ENCODE results near the gene NPHP4.

NPHP4 gene

DNA sequence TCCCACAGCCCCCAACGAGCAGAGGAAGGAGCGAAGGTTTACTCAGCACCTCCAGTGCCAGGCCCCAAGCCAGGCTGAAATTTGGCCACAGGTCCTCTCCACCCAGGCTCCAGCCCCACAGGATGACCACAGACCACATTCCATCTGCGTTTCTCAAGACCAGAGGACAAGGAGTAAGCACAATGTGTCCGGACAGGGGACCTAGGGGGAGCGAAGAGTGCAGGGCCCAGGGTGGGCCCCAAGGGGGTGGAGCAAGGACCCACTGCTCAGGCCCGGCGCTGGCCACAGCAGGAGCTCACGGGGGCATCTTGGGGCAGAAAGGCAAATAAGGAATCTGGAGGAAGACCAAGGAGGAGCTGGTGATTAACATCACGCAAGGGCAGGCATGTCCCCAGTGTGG, 100.5 kb downstream of the NPHP4 start:
- no peak for DNase-seq (ENCODE audit: low read depth)

DNA sequence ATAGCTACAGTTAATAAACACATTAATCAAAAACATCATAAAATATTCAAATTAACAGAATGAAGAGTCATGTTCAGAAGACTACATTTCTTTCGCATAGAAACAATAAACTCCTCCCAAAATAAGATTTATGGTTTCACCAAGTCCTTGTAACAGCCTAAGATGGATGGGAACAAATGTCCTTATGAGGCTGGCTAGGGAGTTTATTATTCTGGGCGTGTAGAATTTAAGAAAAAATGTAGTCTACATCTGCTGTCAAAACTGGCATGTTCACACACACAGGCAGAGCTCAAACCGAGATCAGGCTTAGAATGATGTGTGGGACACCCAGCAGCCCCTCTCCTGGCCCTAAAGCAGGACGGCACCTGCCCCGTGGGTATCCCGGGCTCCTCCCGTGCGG, 101.1 kb downstream of the NPHP4 start:
- no peak for DNase-seq (ENCODE audit: low read depth)

DNA sequence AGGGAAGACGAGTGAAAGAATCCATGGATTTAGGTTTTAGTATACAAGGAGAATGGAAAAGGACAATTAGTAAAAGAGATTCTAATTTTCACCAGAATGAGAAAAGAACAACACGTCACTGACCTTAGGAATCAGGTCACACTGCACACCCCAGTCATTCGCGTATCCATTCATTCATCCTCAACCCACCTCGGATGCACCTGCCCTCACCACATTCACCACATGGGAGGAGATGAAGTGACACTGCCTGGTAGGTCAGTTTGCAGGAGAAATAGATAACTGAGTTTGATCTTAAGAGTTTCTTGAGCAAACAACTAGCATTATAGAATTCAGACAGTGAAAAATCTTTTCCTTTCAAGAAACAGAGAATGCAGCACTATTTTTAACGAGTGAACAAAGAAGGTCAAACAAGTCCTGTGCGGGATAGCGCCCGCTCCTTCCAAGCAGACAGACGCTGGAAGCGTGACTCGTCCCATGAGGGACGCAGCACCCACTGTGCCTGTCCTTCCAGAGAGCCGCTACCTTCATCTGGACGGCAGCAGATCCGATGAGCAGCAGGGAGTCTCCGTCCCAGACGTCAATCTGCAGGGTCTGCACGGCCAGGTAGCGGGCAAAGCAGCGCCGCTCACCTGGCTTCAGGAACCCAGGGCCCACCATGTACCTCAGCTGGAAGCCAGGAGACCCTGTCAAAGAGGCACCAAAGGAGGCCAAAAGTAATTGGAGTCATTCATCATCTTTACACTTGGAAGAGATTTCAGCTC, 101.7 kb downstream of the NPHP4 start:
- DNase-seq (ENCODE audit: low read depth) = no peak

DNA sequence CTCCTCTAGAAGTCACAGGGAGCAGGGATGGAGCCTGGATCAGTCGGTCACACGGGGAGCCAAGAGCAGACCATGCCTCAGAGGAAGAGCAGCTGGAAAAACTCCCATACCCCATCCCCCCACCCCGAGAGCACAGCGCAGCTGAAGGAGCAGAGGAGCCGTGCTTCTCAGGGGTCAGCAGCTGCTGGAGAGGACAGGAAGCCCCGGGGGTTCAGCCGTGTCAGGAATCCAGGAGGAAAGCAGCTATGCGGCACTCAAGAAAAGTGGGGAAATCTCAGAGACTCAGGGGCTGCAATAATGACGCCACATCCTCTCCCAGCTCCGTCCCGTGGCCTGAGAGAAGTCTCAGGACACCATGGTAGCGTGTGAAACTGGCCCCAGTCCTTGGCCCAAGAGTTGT, 102.3 kb downstream of the NPHP4 start:
- no peak for DNase-seq (ENCODE audit: low read depth)

DNA sequence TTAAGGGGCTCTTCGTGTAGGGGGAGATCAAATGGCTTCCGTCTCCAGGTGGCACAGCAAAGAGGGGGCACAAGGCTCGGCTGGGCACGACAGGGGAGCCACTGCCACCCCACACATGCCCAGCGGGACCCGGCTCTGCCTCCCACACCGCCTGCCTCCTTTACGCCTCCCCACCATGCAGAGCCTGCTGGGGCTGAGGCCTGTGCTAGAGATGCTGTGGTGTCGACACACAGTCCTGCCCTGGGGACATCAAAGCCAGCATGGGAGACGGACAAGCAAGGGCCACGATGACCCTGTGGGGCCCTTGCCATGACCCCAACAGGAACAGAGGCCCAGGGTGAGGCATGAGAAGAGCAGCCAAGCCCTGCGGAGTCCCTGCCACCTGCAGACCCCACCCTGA, 102.8 kb downstream of the NPHP4 start:
- DNase-seq (ENCODE audit: low read depth) = no peak

DNA sequence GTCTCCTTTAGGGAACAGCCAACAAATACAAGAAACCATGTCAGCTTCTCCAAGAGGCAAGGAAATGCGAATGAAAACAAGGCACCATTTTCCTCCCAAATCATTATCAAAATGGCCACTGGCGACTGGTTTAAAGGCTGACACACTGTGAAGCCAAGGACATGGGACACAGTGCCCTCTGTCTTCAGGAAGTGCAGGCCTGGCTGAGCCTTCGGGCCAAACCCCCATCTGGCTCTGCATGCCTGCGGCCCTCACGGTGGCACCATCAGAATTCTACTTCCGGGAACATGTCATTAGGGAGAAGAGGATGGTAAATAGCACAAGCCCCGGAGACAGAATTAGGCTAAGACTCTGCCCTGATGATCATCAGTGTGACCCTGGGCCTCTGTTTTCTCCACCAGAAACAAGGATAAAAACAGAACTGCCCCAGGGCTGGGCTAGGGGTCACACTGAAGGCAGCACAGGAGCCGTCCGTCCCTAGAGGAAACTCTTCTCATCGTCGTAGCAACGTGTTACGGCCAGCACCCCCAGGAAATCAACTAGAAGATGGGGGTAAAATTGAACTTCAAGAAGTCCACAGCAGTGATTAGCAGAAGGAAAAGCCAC, 103.5 kb downstream of the NPHP4 start:
- DNase-seq (ENCODE audit: low read depth) = no peak

DNA sequence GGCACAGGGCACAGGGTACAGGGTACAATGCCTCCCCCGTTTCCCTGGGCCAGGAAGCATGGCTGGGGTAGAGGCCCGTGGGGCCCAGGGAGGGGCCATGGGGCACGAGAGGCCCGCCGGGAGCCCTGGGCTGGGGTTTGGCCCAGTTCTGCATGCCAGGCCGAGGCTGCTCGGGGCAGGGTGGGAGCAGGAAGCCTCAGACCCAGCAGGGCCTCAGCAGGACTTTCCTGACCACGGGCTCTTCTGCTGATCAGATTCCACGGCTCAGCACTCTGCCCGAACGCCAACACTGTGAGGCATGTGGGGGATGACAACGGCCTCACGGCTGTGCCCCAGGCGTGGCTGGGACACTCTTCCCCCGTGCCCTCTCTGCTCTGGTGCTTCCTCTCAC, 104.3 kb downstream of the NPHP4 start:
- DNase-seq (ENCODE audit: low read depth) = no peak

DNA sequence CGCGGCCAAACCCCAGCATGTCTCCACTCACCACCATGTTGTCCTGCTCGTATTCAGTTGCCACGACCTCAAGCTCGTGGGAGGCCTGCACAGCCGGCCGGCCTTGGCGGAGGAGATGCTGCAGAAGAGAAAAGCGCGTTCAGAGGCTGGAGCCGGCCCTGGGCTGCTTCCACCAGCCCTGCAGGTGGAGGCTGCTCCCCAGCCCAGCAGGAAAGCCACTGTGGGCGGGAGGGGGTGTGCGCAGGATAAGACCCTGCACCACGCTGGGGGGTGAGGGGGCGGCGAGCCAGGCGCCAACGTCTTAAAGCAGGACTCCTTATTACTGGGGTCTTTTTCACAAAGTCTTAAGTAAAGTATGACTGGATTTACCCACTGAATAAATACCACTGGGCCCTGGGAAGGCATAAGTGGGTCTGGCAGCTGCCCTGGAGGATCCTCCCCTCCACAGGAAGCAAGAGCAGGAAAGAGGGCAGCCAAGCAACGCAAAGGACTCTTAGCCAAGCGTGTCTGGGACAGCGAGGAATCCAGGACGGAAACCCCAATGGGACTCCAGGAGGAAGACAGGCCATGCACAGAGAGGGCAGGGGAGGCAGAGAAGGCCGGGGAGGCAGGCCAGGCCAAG, 104.8 kb downstream of the NPHP4 start:
- DNase-seq (ENCODE audit: low read depth) = no peak

DNA sequence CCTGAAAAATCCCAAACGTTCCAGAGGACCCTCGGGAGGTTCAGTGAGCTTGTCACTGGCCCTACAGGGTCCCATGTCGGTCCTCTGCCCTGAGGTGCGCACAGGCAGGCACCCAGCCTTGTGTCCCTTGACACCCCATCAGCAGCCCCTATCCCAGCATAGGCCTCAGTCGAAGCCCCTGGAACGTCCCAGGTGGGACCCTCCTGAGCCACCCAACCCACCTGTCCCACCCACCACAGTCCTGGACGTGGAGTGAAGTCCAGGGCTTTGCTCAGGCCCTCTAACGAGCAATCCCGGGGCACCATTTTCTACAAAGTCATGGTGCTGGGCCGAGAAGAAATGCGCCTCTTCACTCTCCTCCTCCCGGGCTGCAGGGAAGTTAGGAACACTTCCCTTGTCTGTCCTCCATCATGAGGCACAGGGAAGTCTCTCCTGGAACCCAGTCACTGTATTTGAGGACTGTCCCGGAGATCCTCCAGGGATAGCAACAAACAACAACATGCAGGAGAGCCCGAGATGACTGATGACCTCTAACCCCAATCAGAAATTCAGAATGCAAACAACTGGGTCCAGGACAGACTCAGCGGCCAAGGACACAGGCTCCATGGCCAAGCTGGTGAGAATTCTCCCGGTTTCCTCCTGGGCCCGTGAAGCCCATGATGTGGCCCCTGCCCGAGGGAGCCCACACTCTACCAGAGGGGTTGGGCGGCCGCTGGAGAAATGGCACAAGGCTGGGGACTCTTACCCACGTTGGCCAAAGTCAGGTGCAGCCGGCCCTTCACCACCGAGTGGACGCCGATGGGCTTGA, 105.5 kb downstream of the NPHP4 start:
- no peak for DNase-seq (ENCODE audit: low read depth)

DNA sequence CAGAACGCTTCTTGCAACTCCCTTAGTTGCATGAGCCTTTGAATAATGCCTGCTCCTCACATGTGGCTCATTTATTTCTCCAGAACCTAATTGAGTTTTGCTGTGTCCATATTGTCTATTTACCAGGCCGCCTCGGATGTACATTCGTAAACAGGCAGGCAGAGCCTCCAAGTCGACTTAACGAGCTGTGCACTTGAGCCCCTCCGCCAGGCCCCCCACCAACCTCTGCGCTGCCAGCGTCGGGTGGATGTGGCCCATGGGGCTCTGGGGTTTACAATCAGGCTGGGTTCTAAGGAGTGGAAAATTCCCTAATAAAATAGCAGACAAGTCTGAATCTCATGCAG, 106.1 kb downstream of the NPHP4 start:
- no peak for DNase-seq (ENCODE audit: low read depth)

DNA sequence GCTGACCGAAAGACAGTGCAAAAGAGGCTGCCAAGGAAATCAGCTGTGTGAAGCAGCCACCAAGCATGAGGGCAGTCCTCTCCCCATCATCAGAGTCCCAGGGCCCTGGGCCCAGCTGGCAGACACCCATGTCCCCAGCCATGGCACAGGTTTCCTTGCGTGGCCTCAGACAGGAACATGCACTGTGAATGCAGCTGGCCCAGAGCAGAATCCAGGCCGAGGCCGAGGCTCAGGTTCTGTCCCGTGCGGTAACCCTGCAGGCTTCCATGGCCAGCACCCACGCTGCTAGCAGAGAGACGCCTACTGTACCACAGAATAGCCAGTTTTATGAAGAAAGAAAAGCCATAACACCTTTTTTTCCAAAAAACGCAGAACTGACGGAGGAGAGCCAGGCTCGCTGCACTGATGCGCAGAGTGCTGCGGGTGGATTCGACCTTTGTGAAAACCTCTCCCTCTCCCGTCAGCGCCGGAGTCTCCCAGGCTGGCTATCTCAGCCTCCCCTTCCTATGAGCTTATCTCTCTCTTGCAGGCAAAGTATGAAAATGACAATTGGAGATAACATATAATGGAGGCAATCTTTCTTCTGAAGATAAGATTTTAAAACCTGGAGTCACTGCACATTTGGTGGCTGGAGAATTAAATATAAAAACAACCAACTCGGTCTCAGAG, 106.6 kb downstream of the NPHP4 start:
- no peak for DNase-seq (ENCODE audit: low read depth)

DNA sequence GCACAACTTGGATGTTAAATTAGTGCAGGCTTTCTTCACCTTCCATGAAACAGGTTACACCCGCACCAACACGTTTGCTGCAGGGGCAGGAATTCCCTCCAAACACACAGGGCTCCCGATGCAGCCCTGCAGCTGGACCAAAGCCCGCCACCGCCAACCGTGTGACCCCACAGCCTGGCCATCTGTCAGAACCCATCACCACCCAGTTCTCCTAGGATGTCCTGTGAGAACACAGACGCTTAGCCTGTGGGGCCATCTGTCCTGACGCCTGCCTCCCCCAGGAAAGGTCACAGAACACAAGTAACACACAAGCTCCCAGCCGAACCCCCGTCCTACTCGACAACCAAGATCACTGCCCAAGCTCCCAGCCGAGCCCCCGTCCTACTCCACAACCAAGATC, 108.1 kb downstream of the NPHP4 start:
- DNase-seq (ENCODE audit: low read depth) = no peak

DNA sequence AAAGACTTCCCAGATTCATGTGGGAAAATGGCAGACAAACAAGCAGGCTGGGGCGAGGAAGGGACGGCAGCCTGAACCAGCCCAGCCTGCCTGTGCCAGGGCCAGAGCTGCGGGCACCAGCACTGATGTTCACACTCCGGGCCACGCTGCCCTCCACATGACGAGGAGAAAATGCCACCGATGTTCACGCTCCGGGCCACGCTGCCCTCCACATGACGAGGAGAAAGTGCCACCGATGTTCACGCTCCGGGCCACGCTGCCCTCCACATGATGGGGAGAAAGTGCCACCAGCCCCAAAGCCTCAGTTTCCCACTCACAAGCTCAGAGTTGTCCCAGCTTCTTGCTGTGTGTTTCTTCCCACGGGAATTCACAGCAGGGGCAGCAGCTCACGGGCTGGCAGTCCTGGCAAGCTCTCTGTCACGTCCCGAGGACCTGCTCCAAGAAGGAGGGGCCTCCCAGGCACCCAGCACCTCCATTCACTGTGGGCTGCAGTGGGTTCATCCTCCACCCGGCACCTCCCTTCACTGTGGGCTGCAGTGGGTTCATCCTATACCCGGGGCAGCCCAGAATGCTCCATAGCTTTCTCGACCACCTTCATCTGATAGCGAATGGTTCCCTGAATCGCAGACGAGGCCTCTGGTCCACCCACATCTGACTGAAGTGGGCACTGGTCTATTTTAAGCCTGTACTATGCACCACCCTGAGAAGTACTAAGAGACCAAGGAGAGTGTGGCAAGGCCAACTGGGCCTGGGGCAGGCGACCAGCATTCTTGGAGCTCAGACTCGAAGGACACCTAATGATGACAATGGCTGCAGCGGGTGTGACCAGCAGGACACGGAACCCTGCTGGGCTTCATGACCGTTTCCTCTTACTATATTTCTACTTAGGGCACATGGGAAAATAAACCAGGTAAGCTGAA, 108.8 kb downstream of the NPHP4 start:
- DNase-seq (ENCODE audit: low read depth) = no peak

DNA sequence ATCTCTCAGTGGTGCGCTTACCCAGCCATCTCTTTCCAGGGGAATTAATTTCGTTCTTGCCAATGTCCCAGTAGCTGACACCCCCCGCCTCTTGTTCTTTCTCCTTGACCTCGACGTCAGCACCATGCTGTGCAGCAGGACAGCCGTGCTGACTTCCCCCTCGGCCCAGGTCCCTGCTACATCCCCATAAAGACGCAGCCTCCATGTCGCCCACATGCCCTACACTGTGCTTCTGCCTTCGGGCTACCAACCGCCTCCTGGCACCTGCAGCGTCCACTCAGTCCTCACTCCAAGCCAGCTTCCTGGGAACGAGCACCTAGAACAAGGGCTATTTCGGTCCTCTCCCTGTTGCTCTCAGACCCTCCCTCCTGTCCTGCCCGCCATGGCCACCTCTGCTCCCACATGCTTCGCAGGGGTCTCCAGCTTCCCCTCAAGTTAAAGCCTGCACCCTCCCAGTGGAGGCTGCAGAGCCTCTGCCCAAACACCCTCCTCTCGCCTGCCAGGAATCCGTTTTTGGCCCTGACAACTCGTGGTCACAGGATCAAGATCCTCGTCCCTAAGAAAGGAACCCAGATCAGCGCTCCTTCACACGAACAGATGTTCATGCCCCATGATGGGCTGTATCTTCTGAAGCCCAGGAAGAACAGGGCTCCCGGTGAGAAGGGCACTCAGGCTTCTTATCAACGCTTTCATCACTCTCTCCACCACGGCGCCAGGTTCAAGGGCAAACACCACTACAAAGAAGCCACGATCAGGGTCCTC, 109.7 kb downstream of the NPHP4 start:
- no peak for DNase-seq (ENCODE audit: low read depth)

DNA sequence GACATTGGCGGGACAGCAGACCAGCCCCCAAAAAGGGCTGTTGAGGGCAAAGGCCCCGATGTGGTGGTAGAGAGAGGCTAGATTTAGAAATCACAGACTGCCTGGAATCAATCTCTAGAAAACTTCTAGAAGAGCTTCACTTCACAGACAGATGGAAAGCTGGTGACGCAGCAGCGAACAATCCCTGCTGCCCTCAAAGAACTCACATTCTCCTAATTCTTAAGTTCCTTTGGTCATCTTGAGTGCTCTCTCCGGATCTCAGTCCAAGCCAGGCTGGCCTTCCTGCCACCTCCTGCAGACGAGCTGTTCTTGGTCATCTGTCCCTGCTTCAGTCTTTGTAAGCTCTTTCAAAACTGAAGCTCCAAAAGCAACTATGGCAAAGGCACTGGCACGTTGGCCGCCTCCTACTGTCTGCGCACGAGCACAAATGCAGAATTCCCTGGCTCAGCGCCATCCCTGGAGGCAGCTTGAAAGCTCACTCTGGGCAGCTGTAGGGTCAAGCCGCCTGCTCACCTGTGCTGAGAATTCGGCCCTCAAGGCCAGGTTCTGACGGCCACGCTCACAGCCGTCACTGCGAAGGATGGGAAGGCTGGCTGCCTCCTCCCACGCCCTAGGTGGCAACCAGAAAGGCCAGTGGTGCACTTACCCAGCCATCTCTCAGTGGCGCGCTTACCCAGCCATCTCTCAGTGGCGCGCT, 110.6 kb downstream of the NPHP4 start:
- DNase-seq (ENCODE audit: low read depth) = no peak

DNA sequence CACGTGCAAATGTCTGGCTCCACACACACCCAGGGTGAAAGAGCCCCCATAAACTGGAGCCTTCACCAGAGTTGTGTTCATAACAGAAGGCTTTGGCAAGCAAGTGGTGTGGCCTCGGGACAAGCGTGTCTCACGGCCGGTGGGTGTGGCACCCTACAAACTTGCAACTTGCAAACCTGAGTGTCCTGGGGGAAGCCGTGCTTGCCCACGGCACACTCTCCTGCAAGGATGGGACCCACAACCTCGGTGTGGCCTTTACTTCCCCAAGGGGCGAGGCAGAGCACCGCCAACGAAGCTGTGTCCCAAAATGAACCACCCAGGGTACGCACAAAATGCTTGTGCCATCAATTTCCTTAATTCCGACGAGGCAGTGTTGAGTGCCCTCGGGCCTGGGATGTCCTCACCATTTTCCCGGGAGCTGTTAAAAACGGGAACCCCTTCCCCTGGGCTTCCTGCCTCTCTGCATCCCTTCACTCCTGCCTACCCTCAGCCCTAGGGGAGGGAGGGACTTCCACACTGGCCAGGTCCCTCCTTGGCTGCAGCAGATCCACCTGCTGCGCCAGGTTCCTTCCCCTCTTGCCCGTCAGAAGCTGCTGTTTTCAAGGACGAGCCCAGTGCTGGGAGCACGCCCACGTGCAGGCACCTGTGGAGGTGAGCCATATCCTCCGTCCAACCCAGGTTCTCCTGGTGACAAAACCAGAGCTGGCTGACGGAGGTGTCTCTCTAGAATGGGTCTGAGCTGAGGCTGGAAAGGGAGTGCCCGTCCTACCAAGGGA, 111.4 kb downstream of the NPHP4 start:
- no peak for DNase-seq (ENCODE audit: low read depth)

DNA sequence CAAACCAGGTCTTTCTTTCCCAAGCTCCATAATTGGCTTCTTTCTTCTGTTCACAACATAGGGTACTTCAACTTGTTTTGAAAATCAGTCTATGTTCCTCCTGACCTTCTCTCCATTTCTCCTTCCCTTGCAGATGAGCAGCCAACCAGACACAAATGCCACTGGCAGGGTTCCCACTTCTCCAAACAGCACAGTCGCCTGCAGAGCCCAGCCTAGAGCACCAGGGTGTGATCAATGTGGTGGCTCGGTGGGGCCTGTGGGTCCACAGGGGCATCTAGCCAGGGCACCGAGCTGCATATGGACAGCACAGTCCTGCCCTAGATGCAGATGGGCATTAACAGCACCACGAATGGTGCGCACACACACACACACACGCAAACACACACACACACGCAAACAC, 112.8 kb downstream of the NPHP4 start:
- DNase-seq (ENCODE audit: low read depth) = no peak

DNA sequence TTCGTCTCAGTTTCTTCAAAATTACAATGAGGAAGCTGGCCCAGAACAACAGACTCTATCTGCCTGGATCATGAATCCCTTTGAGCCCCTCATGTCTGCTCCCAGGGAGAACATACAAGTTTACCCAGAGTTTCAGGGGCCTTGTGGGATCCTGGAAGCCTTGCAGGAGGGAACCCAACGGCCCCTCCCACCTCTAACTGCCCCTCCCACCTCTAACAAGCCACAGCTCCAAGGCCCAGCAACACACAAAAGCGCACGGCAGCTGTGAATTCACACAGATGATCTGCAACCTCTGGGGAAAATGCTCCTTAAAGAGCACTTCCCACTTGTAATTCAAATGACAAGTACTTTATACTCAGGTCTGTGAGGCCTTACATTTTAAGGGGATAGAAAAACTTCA, 113.3 kb downstream of the NPHP4 start:
- no peak for DNase-seq (ENCODE audit: low read depth)
